ENCODE measurements around the gene CR2. TPM values are rescaled to one million over a fixed set of nuclear protein-coding genes. Genes with fewer than 3 reads are reported as not detected.

CR2 gene
- total RNA-seq, 1 experiment from 2014 or later, result 1.8 TPM

DNA sequence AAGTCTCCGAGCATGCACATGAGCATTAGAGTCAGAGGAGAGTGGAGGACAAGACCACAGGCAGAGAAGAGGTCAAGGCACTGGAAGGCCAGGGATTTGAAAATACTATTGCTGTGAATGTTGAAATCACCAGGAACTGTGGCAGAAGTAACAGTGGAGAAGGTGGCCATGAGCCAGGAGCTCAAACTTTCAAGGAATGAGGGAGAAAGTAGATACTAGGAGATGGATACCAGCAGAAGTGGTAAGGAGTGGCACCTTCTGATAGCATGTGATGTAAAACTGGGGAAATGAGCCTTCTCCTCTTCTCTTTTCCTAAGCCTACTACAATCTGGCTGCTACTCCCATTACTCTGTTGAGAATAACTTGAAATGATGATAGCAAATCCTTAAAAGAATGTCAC is 40.0 kb downstream of the CR2 start:
- no peak overlapping the region for H2AK5ac ChIP-seq (ENCODE audit: insufficient read length, low read length)
- no peak overlapping the region for H3K18ac ChIP-seq (ENCODE audit: insufficient read length, low read depth, low read length)
- no peak for DNase-seq
- H3K23me2 ChIP-seq (ENCODE audit: insufficient read length, low read depth, low read length, poor library complexity, severe bottlenecking), result peaks cover 9% of the 10 kb centered on the region
- H3K27me3 ChIP-seq (ENCODE audit: insufficient read depth, low read length), result peaks cover 7% of the 10 kb centered on the region; the same call in 1 of the 2 replicates
- no peaks in the 10 kb centered on the region for H4K20me1 ChIP-seq (ENCODE audit: control insufficient read depth, insufficient read depth, insufficient read length)
- H3K9me3 ChIP-seq (ENCODE audit: control insufficient read depth, low read depth, low read length), result no peaks in the 10 kb centered on the region
- H3K27ac ChIP-seq (ENCODE audit: insufficient read length, low read depth, low read length), result no peak overlapping the region
- no peak overlapping the region for H4K8ac ChIP-seq (replicated peaks; ENCODE audit: insufficient read length, low read depth, low read length)
- no peak overlapping the region for H4K5ac ChIP-seq (ENCODE audit: insufficient read length, low read depth, low read length)
- Mint-ChIP-seq H3K27ac (no peak overlapping the region), H3K9me3 (no peaks in the 10 kb centered on the region), H3K27me3 (ENCODE audit: low read depth) (peaks cover 38% of the 10 kb centered on the region), H3K36me3 (ENCODE audit: insufficient read depth in 1 of 3, low read depth in 3 of 3) (no peaks in the 10 kb centered on the region; a peak in 1 of 7 replicates), H3K4me3 (no peak overlapping the region), H3K4me1 (peaks cover 9 to 10% of the 10 kb centered on the region in 2 experiments)
- no CpG with 5 or more reads among the region's 1 CpG for WGBS (ENCODE audit: extremely low coverage, insufficient read length, low lambda C conversion rate)
- TF ChIP-seq, protein P1, sequence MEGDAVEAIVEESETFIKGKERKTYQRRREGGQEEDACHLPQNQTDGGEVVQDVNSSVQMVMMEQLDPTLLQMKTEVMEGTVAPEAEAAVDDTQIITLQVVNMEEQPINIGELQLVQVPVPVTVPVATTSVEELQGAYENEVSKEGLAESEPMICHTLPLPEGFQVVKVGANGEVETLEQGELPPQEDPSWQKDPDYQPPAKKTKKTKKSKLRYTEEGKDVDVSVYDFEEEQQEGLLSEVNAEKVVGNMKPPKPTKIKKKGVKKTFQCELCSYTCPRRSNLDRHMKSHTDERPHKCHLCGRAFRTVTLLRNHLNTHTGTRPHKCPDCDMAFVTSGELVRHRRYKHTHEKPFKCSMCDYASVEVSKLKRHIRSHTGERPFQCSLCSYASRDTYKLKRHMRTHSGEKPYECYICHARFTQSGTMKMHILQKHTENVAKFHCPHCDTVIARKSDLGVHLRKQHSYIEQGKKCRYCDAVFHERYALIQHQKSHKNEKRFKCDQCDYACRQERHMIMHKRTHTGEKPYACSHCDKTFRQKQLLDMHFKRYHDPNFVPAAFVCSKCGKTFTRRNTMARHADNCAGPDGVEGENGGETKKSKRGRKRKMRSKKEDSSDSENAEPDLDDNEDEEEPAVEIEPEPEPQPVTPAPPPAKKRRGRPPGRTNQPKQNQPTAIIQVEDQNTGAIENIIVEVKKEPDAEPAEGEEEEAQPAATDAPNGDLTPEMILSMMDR (conservative IDR thresholded peaks at IDR 0.05), result no peak
- H2BK12ac ChIP-seq (ENCODE audit: insufficient read length, low read depth, low read length), result no peak overlapping the region
- H2AFZ ChIP-seq (ENCODE audit: low read length), result no peak overlapping the region
- H3T11ph ChIP-seq (ENCODE audit: low read length), result no peak overlapping the region
- no peak overlapping the region for H2BK120ac ChIP-seq (ENCODE audit: low read depth, low read length, poor library complexity, severe bottlenecking)
- H3K23ac ChIP-seq (ENCODE audit: insufficient read length, low read depth, low read length), result no peak overlapping the region
- H3K79me2 ChIP-seq (ENCODE audit: insufficient read depth, low read length), result no peaks in the 10 kb centered on the region
- no peak overlapping the region for H2BK15ac ChIP-seq (ENCODE audit: low read depth, low read length)
- no peak overlapping the region for H3K9ac ChIP-seq (ENCODE audit: extremely low read depth, insufficient read length, low read length)
- H3K79me1 ChIP-seq (ENCODE audit: insufficient read depth, low read depth, low read length, poor library complexity, severe bottlenecking), result no peaks in the 10 kb centered on the region
- H3K14ac ChIP-seq (ENCODE audit: insufficient read depth, low read length), result no peak overlapping the region
- H2BK5ac ChIP-seq (ENCODE audit: insufficient read length, low read length), result no peak overlapping the region
- no peak overlapping the region for H4K91ac ChIP-seq (ENCODE audit: insufficient read length, low read depth, low read length)
- no peak overlapping the region for H2BK20ac ChIP-seq (ENCODE audit: low read depth, low read length, poor library complexity, severe bottlenecking)
- H3K4ac ChIP-seq (ENCODE audit: low read depth, low read length), result no peak overlapping the region
- H3K4me2 ChIP-seq (ENCODE audit: insufficient read depth, insufficient read length, low read length), result no peak overlapping the region
- H3K56ac ChIP-seq (ENCODE audit: insufficient read length, low read depth, low read length), result no peak overlapping the region
- peaks cover 2% of the 10 kb centered on the region; the same call in 1 of the 2 replicates for H3K4me1 ChIP-seq (ENCODE audit: insufficient read depth, low read length)

Data from H9 (cell line).